Dedifferentiated amniotic fluid mesenchymal stem cell (primary cell): ENCODE results near the gene PPP1R12B.
"Not testable (repeated sequence)": the region's sequence is repeated elsewhere in the genome, so short reads cannot be mapped to it uniquely, and the experiment has no call there.

Source experiments
- DNase-seq: peaks from one replicate; pipeline ENCODE4 v3.0.0-alpha.2; 2016; ENCODE audit errors: extremely low spot score

Gene PPP1R12B

GRCh38 chr1:202580619-202581018 lies 232.1 kb downstream of the PPP1R12B start:
- DNase-seq, result no peak

GRCh38 chr1:202582350-202582749 lies 233.9 kb downstream of the PPP1R12B start:
- not testable (repeated sequence) for DNase-seq

- DNase-seq, result no peak
These were observed 236.4 kb downstream of the PPP1R12B start for GRCh38 chr1:202584707-202585589.

GRCh38 chr1:202585590-202585933 lies 237.1 kb downstream of the PPP1R12B start:
- DNase-seq, result no peak

GRCh38 chr1:202586018-202586821 lies 237.7 kb downstream of the PPP1R12B start:
- no peak for DNase-seq

- no peak for DNase-seq
These were observed 238.4 kb downstream of the PPP1R12B start for GRCh38 chr1:202586871-202587270.

- DNase-seq, result no peak
These were observed 239.5 kb downstream of the PPP1R12B start for GRCh38 chr1:202587859-202588485.

GRCh38 chr1:202588503-202589189 lies 240.1 kb downstream of the PPP1R12B start:
- DNase-seq, result no peak

- peak; percentile 98 for DNase-seq
These were observed 240.9 kb downstream of the PPP1R12B start for GRCh38 chr1:202589190-202589930.

GRCh38 chr1:202590126-202590525 lies 241.6 kb downstream of the PPP1R12B start:
- DNase-seq, result no peak

- no peak for DNase-seq
These were observed 242.5 kb downstream of the PPP1R12B start for GRCh38 chr1:202590975-202591411.

GRCh38 chr1:202591515-202591914 lies 243.0 kb downstream of the PPP1R12B start:
- no peak for DNase-seq

- no peak for DNase-seq
These were observed 243.6 kb downstream of the PPP1R12B start for GRCh38 chr1:202592146-202592545.

- no peak for DNase-seq
These were observed 245.3 kb downstream of the PPP1R12B start for GRCh38 chr1:202593845-202594244.

GRCh38 chr1:202596638-202597037 lies 248.1 kb downstream of the PPP1R12B start:
- no peak for DNase-seq

GRCh38 chr1:202597090-202597761 lies 248.7 kb downstream of the PPP1R12B start:
- DNase-seq, result no peak

GRCh38 chr1:202599669-202600431 lies 251.4 kb downstream of the PPP1R12B start:
- peak; percentile 68 for DNase-seq

- no peak for DNase-seq
These were observed 252.0 kb downstream of the PPP1R12B start for GRCh38 chr1:202600432-202601041.

- DNase-seq, result no peak
These were observed 254.9 kb downstream of the PPP1R12B start for GRCh38 chr1:202603435-202603834.
